H1 (cell line): ENCODE data around the gene PRTG.

Source experiments
- KDM1A ChIP-seq: fragments of 200-600, 300-600 bp; sonication (generic); IDR thresholded peaks from 2 replicates; pipeline ENCODE4 v1.7.1; 2016; ENCODE audit warnings: mild to moderate bottlenecking, low read length, borderline replicate concordance
- POLR2A ChIP-seq, 2 experiments: IDR thresholded peaks; 1 replicate in 1 of 2; 2 replicates in 1 of 2; pipeline ENCODE4 v1.6.1; 2011; ENCODE audit warnings: low read depth in 2 of 2, low read length in 2 of 2, mild to moderate bottlenecking in 2 of 2; ENCODE audit errors: control extremely low read depth in 1 of 2
- ZNF274 ChIP-seq: IDR thresholded peaks from 2 replicates; pipeline ENCODE4 v1.7.0; 2012; ENCODE audit warnings: low read length, borderline replicate concordance; ENCODE audit errors: extremely low read depth
- TF ChIP-seq, protein P1 (sequence below), 3 experiments: IDR thresholded peaks; 1 replicate in 2 of 3; 2 replicates in 1 of 3; pipeline versions ENCODE4 v1.5.1 to v1.6.1; 2011; ENCODE audit warnings: low read length in 3 of 3, mild to moderate bottlenecking in 3 of 3, inconsistent platforms in 2 of 3, low read depth in 1 of 3, moderate library complexity in 1 of 3; ENCODE audit not compliant: insufficient read depth in 1 of 3; ENCODE audit errors: control extremely low read depth in 1 of 3

DNA sequence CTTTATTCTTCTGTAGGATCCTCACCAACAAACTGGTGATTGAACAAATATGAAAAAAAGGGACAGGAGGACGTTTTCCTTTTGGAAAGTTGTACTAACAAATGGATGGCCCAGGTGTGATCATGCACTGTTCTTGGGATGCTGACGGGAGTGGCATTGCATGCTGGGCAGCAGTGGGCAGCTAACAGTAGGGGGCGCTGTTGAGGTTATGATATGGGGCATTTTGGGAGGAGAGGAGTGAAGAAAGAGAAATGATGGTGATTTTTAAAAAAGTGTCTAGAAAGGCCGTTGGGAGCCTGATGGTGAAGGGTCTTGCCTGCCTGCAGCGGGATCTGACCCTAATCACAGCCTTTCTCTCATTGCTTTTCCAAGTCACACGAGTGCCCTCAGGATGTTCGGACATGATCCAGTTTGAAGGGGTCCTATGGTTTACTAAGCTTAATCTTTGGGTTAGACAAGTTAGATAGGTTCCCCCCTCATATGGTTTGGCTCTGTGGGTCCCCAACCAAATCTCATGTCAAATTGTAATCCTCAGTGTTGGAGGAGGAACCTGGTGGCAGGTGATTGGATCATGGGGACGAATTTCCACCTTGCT lies 46.2 kb upstream of the PRTG start:
- TF ChIP-seq KDM1A (no peak), ZNF274 (no peak), POLR2A (IDR thresholded peaks at IDR 0.05; ENCODE audit: control extremely low read depth in 1 of 2, low read depth in 2 of 2, low read length in 2 of 2) (no peak)
- TF ChIP-seq, protein P1, sequence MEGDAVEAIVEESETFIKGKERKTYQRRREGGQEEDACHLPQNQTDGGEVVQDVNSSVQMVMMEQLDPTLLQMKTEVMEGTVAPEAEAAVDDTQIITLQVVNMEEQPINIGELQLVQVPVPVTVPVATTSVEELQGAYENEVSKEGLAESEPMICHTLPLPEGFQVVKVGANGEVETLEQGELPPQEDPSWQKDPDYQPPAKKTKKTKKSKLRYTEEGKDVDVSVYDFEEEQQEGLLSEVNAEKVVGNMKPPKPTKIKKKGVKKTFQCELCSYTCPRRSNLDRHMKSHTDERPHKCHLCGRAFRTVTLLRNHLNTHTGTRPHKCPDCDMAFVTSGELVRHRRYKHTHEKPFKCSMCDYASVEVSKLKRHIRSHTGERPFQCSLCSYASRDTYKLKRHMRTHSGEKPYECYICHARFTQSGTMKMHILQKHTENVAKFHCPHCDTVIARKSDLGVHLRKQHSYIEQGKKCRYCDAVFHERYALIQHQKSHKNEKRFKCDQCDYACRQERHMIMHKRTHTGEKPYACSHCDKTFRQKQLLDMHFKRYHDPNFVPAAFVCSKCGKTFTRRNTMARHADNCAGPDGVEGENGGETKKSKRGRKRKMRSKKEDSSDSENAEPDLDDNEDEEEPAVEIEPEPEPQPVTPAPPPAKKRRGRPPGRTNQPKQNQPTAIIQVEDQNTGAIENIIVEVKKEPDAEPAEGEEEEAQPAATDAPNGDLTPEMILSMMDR (IDR thresholded peaks at IDR 0.05; ENCODE audit: control extremely low read depth in 1 of 3, insufficient read depth in 1 of 3, low read depth in 1 of 3, low read length in 3 of 3) = peak; percentile 69 to 85 (median 82)
